Left ventricle myocardium inferior (tissue), 1 donor: ENCODE results near the gene MAML3. TPM values are rescaled to one million over a fixed set of nuclear protein-coding genes. Genes with fewer than 3 reads are reported as not detected.

Source experiments
- DNase-seq: peaks from one replicate; pipeline ENCODE4 v3.0.0-alpha.2; 2020
- H3K27ac ChIP-seq: fragments of 200-600 bp; replicated peaks from 2 replicates; pipeline ENCODE4 v1.8.0; 2021
- H3K27me3 ChIP-seq: fragments of 200-600 bp; 2 replicates; pipeline ENCODE4 v1.8.0; 2021; ENCODE audit warnings: low read depth
- H3K36me3 ChIP-seq: fragments of 200-600 bp; 2 replicates; pipeline ENCODE4 v1.8.0; 2021
- H3K4me1 ChIP-seq: fragments of 200-600 bp; 2 replicates; pipeline ENCODE4 v1.8.0; 2021
- H3K4me3 ChIP-seq: fragments of 200-600 bp; 2 replicates; pipeline ENCODE4 v1.8.0; 2021; ENCODE audit warnings: mild to moderate bottlenecking, moderate library complexity
- H3K9me3 ChIP-seq: fragments of 200-600 bp; replicated peaks from 2 replicates; pipeline ENCODE4 v1.8.0; 2021
- CTCF ChIP-seq: fragments of 200-600 bp; IDR thresholded peaks from 2 replicates; pipeline ENCODE4 v1.8.0; 2021; ENCODE audit warnings: antibody characterized with exemption, mild to moderate bottlenecking, borderline replicate concordance
- intact Hi-C: fragments of 100-400 bp; cut with micrococcal nuclease; formaldehyde crosslinking; loops from one replicate; pipeline ENCODE4 v1.11.0; 2022
- total RNA-seq: library from RNA; stranded (reverse); fragmentation: NEBNext Ultra II Directional; extraction: Animal tissue kit (Norgen Biotek cat#: 25700); gene quantifications from one replicate; pipeline ENCODE4 v1.2.1, GENCODE V29; 2021
- donor health status: DM: no; HTN: yes; CAD: no; lungs with severe emphysema.

MAML3 gene
- total RNA-seq, 1 donor from 2014 or later = 2.6 TPM

- no peak for TF ChIP-seq CTCF
- intact Hi-C loops = no loop called here
- Histone ChIP-seq H3K27me3 (no peaks in the 10 kb centered on the region), H3K4me1 (peaks cover 48% of the 10 kb centered on the region), H3K4me3 (no peak overlapping the region), H3K27ac (no peak overlapping the region), H3K9me3 (peaks cover 6% of the 10 kb centered on the region), H3K36me3 (no peaks in the 10 kb centered on the region)
- DNase-seq = no peak
Observed at GRCh38 chr4:139910106-139910505, 243.9 kb downstream of the MAML3 start.

GRCh38 chr4:139908636-139909437, 245.1 kb downstream of the MAML3 start:
- no peak for TF ChIP-seq CTCF
- Histone ChIP-seq H3K36me3 (no peaks in the 10 kb centered on the region), H3K9me3 (peaks cover 6% of the 10 kb centered on the region), H3K27ac (no peak overlapping the region), H3K4me1 (peaks cover 35% of the 10 kb centered on the region), H3K4me3 (no peak overlapping the region), H3K27me3 (no peaks in the 10 kb centered on the region)
- intact Hi-C loops = no loop called here
- DNase-seq = no peak

- Histone ChIP-seq H3K9me3 (peaks cover 6% of the 10 kb centered on the region), H3K4me1 (peaks cover 28% of the 10 kb centered on the region), H3K27me3 (no peaks in the 10 kb centered on the region), H3K36me3 (no peaks in the 10 kb centered on the region), H3K4me3 (no peak overlapping the region), H3K27ac (no peak overlapping the region)
- DNase-seq = no peak
- no peak for TF ChIP-seq CTCF
- intact Hi-C loops = no loop called here
Observed at GRCh38 chr4:139907001-139907809, 246.8 kb downstream of the MAML3 start.

GRCh38 chr4:139905489-139905888, 248.5 kb downstream of the MAML3 start:
- no peak for DNase-seq
- peaks cover 40% of the 10 kb centered on the region for H3K4me1 ChIP-seq
- no peak overlapping the region for H3K4me3 ChIP-seq
- H3K36me3 ChIP-seq = no peaks in the 10 kb centered on the region
- intact Hi-C loops = no loop called here
- H3K27ac ChIP-seq = no peak overlapping the region
- peaks cover 6% of the 10 kb centered on the region for H3K9me3 ChIP-seq
- H3K27me3 ChIP-seq = no peaks in the 10 kb centered on the region
- no peak for TF ChIP-seq CTCF

GRCh38 chr4:139904406-139904805, 249.6 kb downstream of the MAML3 start:
- intact Hi-C loops = no loop called here
- no peak for TF ChIP-seq CTCF

More at GRCh38 chr4:139904406-139904805, 249.6 kb downstream of the MAML3 start:
- no peak overlapping the region for H3K27ac ChIP-seq
- no peak overlapping the region for H3K4me3 ChIP-seq
- H3K36me3 ChIP-seq = no peaks in the 10 kb centered on the region
- H3K4me1 ChIP-seq = peaks cover 40% of the 10 kb centered on the region
- DNase-seq = no peak
- peaks cover 6% of the 10 kb centered on the region for H3K9me3 ChIP-seq
- no peaks in the 10 kb centered on the region for H3K27me3 ChIP-seq
